Measurements from ENCODE around the gene IRS2. TPM values are rescaled to one million over a fixed set of nuclear protein-coding genes. Genes with fewer than 3 reads are reported as not detected.

Gene IRS2
- total RNA-seq, 4 donors from 2014 or later, result 52.6 to 114 (median 56.1) TPM

DNA sequence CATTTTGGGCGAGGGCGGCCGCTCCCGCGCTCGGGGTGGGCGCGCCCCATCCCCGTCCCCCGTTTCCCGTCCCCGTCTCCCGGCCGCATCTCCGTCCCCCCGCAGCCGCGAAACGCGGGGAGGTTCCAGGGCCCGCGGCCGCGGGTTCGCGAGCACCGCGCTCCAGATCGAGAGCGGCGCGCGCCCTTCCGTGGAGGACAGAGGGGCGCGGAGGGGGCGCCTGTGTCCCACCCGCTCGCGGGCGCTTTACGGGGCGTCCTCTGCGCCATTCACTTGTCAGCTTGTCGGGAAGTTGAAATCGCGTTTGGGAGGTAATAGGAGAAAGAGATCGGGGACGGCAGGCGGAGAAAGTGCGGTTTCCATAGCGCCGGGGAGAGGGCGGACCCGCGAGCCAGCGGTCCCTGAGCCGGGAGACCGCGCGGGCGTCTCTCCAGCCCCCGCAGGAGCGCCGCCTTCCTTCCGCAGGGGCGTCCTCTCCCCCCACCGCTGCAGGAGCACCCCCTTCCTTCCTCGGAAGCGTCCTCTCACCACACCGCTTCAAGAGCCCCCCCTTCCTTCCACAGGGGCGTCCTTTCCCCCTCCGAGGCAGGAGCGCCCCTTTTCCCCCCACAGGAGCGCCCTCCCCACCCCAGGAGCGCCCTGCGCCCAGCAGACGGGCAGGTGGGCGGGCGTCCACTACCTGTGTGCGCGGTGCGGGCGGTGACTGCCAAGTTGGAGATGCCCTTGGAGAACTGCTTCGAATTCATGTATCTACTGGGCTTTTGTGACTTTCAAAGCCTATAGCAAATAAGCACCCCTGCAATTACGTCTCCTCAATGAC lies 962 bp upstream of the IRS2 start:
- H3K4me3 ChIP-seq (ENCODE audit: low read depth, poor library complexity, severe bottlenecking), result peak overlapping the region; percentile 52
- TF ChIP-seq, protein P1, sequence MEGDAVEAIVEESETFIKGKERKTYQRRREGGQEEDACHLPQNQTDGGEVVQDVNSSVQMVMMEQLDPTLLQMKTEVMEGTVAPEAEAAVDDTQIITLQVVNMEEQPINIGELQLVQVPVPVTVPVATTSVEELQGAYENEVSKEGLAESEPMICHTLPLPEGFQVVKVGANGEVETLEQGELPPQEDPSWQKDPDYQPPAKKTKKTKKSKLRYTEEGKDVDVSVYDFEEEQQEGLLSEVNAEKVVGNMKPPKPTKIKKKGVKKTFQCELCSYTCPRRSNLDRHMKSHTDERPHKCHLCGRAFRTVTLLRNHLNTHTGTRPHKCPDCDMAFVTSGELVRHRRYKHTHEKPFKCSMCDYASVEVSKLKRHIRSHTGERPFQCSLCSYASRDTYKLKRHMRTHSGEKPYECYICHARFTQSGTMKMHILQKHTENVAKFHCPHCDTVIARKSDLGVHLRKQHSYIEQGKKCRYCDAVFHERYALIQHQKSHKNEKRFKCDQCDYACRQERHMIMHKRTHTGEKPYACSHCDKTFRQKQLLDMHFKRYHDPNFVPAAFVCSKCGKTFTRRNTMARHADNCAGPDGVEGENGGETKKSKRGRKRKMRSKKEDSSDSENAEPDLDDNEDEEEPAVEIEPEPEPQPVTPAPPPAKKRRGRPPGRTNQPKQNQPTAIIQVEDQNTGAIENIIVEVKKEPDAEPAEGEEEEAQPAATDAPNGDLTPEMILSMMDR (IDR thresholded peaks at IDR 0.05), result no peak
- no peak for TF ChIP-seq POLR2A (IDR thresholded peaks at IDR 0.05)
- DNase-seq (ENCODE audit: low spot score in 2 of 2), result peak in 1 of 2 donors; percentile 42
- WGBS, 2 donors, result 1% methylated on average over 39 to 40 of the region's 86 CpGs
- intact Hi-C loops (cut with DNase I; ENCODE audit: low total_unique reads), result loop anchor here (10.0 kb wide), 1 partner anchor 643 kb away; no protein-coding TSS in a partner anchor

DNA sequence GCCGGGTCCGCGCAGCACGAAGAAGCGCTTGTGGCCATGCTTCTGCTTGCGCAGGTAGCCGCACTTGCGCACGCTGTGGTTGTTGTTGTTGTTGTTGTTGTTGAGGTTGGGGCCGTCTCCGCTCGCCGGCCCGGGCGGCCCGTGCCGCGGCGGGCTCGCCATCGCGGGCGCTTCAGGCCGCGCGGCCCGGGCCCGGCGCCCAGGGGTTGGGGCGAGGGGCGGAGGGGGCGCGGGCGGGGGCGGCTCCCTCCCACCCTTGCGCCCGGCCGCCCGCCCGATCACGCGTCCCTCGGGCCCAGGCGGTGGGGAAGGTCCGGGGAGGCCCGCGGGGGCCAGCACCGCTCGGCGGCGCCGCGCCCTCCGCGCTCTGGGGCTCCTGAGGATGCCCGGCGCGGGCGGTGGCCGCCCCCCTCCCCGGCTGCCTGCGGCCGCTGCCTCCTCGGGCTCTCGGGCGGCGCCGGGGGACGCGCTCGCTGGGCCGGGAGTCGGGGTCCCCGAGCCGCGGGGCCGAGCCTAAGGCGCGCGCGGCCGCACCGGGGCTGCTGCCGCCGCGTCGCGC lies 412 bp downstream of the IRS2 start:
- DNase-seq (ENCODE audit: low spot score in 2 of 2), result no peak
- WGBS, 2 donors, result 0% methylated on average over 10 to 32 of the region's 88 CpGs
- TF ChIP-seq, protein P1 (IDR thresholded peaks at IDR 0.05), result no peak
- TF ChIP-seq POLR2A (IDR thresholded peaks at IDR 0.05), result no peak
- H3K4me3 ChIP-seq (ENCODE audit: low read depth, poor library complexity, severe bottlenecking), result peak overlapping the region; percentile 62
- intact Hi-C loops (cut with DNase I; ENCODE audit: low total_unique reads), result loop anchor here (10.0 kb wide), 1 partner anchor 641 kb away; no protein-coding TSS in a partner anchor

DNA sequence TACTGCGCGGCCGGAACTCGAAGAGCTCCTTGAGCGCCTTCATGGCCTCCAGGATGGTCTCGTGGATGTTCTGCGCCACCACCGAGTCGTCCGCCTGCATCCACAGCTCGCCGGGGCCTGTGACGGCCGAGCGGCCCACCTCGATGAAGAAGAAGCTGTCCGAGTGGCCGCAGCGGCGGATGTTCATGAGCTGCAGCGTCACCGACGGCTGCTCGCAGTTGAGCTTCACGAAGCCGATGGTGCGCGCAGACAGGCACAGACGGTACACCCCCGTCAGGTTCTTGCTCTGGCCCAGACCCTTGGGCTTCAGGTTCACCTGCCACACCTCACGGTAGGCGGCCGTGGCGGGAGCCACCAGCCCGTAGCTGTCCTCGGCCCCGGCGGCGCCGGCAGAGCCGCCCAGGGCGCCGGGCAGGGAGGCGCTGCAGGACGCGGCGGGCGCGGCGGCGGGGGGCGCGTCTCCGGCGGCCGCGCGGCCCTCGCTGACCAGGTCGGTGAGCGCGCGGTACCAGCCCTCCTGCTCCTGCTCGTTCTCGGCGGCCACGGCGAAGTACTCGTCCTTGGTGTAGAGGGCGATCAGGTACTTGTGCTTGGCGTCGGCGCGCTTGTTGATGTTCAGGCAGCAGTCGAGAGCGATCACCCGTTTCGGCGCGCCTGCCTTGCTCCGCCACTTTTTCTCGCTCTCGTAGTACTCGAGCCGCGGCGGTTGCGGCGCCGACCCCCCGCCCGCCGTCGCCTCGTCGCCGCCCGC lies 1.1 kb downstream of the IRS2 start:
- 1 to 7% methylated on average over 24 to 30 of the region's 98 CpGs for WGBS, 2 donors
- H3K4me3 ChIP-seq (ENCODE audit: low read depth, poor library complexity, severe bottlenecking), result peak overlapping the region; percentile 62
- DNase-seq (ENCODE audit: low spot score in 2 of 2), result peak; percentile 32 to 90
- intact Hi-C loops (cut with DNase I; ENCODE audit: low total_unique reads), result loop anchor here (10.0 kb wide), 1 partner anchor 641 kb away; no protein-coding TSS in a partner anchor
- no peak for TF ChIP-seq POLR2A (IDR thresholded peaks at IDR 0.05)
- TF ChIP-seq, protein P1 (IDR thresholded peaks at IDR 0.05), result no peak

DNA sequence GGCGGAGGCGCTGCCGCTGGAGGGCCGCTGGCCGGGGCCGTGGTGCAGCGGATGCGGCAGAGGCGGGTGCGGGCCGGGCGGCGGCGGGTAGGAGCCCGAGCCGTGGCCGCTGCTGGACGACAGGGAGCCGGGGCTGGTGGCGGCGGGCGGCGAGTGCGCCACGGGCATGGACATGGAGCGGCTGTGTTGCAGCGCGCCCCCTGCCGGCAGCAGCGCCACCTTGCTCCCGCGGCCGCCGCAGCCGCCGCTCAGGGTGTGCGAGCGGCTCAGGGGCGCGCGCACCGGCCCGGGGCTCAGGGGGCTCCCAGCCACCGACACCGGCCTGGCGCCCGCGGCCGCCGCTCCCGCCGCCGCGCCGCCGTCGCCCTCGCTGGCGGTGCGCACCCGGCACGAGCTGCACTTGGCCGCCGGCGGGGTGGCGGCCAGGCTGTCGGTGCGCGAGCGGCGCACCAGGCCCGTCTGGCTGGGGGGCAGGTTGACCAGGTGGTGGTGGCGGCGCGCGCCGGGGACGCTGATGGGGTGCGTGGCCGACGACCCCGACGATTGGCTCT lies 1.7 kb downstream of the IRS2 start:
- peak; percentile 59 to 93 for DNase-seq (ENCODE audit: low spot score in 2 of 2)
- WGBS, 2 donors, result 14 to 20% methylated on average over 3 to 29 of the region's 83 CpGs
- TF ChIP-seq, protein P1 (IDR thresholded peaks at IDR 0.05), result no peak
- no peak for TF ChIP-seq POLR2A (IDR thresholded peaks at IDR 0.05)
- intact Hi-C loops (cut with DNase I; ENCODE audit: low total_unique reads), result loop anchor here (10.0 kb wide), 1 partner anchor 640 kb away; no protein-coding TSS in a partner anchor
- peak overlapping the region; percentile 62 for H3K4me3 ChIP-seq (ENCODE audit: low read depth, poor library complexity, severe bottlenecking)

DNA sequence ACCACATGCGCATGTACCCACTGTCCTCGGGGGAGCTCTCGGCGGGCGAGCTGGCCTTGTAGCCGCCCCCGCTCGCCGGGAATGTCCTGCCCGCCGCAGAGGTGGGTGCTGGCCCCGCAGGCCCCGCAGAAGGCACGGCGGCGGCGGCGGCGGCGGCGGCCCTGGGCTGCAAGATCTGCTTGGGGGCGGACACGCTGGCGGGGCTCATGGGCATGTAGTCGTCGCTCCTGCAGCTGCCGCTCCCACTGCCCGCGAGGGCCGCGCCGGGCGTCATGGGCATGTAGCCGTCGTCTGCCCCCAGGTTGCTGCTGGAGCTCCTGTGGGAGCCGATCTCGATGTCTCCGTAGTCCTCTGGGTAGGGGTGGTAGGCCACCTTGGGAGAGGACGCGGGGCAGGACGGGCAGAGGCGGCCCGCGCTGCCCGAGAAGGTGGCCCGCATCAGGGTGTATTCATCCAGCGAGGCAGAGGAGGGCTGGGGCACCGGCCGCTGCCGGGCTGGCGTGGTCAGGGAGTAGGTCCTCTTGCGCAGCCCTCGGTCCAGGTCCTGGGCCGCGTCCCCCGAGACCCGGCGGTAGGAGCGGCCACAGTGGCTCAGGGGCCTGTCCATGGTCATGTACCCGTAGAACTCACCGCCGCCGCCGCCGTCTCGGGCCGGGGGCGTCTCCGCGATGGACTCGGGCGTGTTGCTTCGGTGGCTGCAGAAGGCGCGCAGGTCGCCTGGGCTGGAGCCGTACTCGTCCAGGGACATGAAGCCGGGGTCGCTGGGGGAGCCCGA lies 2.4 kb downstream of the IRS2 start:
- intact Hi-C loops (cut with DNase I; ENCODE audit: low total_unique reads), result loop anchor here (10.0 kb wide), 1 partner anchor 639 kb away; no protein-coding TSS in a partner anchor
- 71 to 76% methylated on average over 40 to 75 of the region's 81 CpGs for WGBS, 2 donors
- peak overlapping the region; percentile 5 for H3K4me3 ChIP-seq (ENCODE audit: low read depth, poor library complexity, severe bottlenecking)
- TF ChIP-seq, protein P1 (IDR thresholded peaks at IDR 0.05), result no peak
- TF ChIP-seq POLR2A (IDR thresholded peaks at IDR 0.05), result no peak
- DNase-seq (ENCODE audit: low spot score in 2 of 2), result peak in 1 of 2 donors; percentile 83
